Fibroblast of mammary gland (primary cell): ENCODE measurements around the gene TTYH2.
"Not testable (repeated sequence)": the region's sequence is repeated elsewhere in the genome, so short reads cannot be mapped to it uniquely, and the experiment has no call there.

Experiments used
- DNase-seq: peaks from one replicate; pipeline ENCODE4 v3.0.0-alpha.2; 2010; ENCODE audit warnings: low read depth
- H3K4me3 ChIP-seq: 2 replicates; pipeline ENCODE4 v1.5.1; 2011; ENCODE audit warnings: low read depth, mild to moderate bottlenecking, low read length, moderate library complexity; ENCODE audit not compliant: control insufficient read depth
- CTCF ChIP-seq: conservative IDR thresholded peaks from 2 replicates; pipeline ENCODE4 v1.5.1; 2011; ENCODE audit warnings: low read depth, low read length, inconsistent platforms; ENCODE audit not compliant: control insufficient read depth, insufficient read depth

The TTYH2 gene

GRCh38 chr17:74259667-74260524 is 46.5 kb downstream of the TTYH2 start:
- no peak for TF ChIP-seq CTCF
- DNase-seq = no peak
- H3K4me3 ChIP-seq = no peak overlapping the region

- TF ChIP-seq CTCF = no peak
- no peak overlapping the region for H3K4me3 ChIP-seq
- no peak for DNase-seq
These were observed 47.1 kb downstream of the TTYH2 start for GRCh38 chr17:74260525-74260850.

GRCh38 chr17:74262601-74263000 is 49.2 kb downstream of the TTYH2 start:
- H3K4me3 ChIP-seq = no peak overlapping the region
- DNase-seq = no peak
- TF ChIP-seq CTCF = no peak

GRCh38 chr17:74267054-74267453 is 53.7 kb downstream of the TTYH2 start:
- H3K4me3 ChIP-seq, DNase-seq: not testable (repeated sequence)

- no peak overlapping the region for H3K4me3 ChIP-seq
- no peak for TF ChIP-seq CTCF
- no peak for DNase-seq
These were observed 54.2 kb downstream of the TTYH2 start for GRCh38 chr17:74267579-74267978.

GRCh38 chr17:74267987-74268499 is 54.7 kb downstream of the TTYH2 start:
- no peak overlapping the region for H3K4me3 ChIP-seq
- no peak for TF ChIP-seq CTCF
- DNase-seq = no peak

- no peak for TF ChIP-seq CTCF
- DNase-seq = no peak
- no peak overlapping the region for H3K4me3 ChIP-seq
These were observed 55.2 kb downstream of the TTYH2 start for GRCh38 chr17:74268558-74268957.
